HCT116 (cell line): Measurements from ENCODE around the gene GRM8. TPM values are rescaled to one million over a fixed set of nuclear protein-coding genes. Genes with fewer than 3 reads are reported as not detected.

Experiments used
- ATAC-seq: fragments of 200-7000 bp; cut with Tn5 transposase; 2 replicates; pipeline ENCODE4 v1.9.1; 2020; ENCODE audit warnings: mild to moderate bottlenecking, moderate library complexity
- BruUV-seq: library from RNA; stranded (reverse); fragments of 400-500 nt; replicated peaks from 2 replicates; lab custom pipeline; 2021; lab: Mats Ljungman, UMichigan
- CTCF ChIA-PET: fragments of 300-600 bp; sonication (Branson Sonifier 250); formaldehyde crosslinking; loops from one replicate; lab custom pipeline; 2021; ENCODE audit warnings: antibody characterized with exemption; lab: Charles Lee
- POLR2A ChIA-PET: fragments of 300-600, 350-600 bp; sonication (Branson Sonifier 250); formaldehyde crosslinking; loops from one replicate; lab custom pipeline; 2021; ENCODE audit warnings: antibody characterized with exemption; lab: Charles Lee
- RAD21 ChIA-PET, 2 experiments: fragments of 300-600 bp; sonication (Branson Sonifier 250); formaldehyde crosslinking; loops; one replicate each; lab custom pipeline; 2023; ENCODE audit warnings: low total read pairs in 2 of 2; ENCODE audit not compliant: uncharacterized antibody in 2 of 2, unreplicated experiment in 2 of 2, low non-redundant PET in 1 of 2; lab: Charles Lee
- DNase-seq: peaks from one replicate; pipeline ENCODE4 v3.0.0-alpha.2; 2010; ENCODE audit warnings: low read depth, low spot score
- H2AFZ ChIP-seq: fragments of 200-600 bp; shearing (Covaris generic), sonication (generic); 2 replicates; pipeline ENCODE4 v1.6.1; 2017; ENCODE audit warnings: low read depth, mixed run types, mixed read lengths, antibody characterized with exemption, low read length; ENCODE audit not compliant: poor library complexity, severe bottlenecking
- H3K27ac ChIP-seq: 2 replicates; pipeline ENCODE4 v1.5.1; 2012; ENCODE audit warnings: low read depth, low read length
- H3K27me3 ChIP-seq: fragments of 200-600 bp; sonication (generic); 2 replicates; pipeline ENCODE4 v1.6.1; 2016; ENCODE audit warnings: mixed run types, low read length, mixed read lengths; ENCODE audit not compliant: insufficient read depth
- H3K36me3 ChIP-seq, 2 experiments: fragments of 200-500 bp in 1 of 2; fragments of 200-600 bp in 1 of 2; sonication (Bioruptor generic) in 1 of 2; sonication (generic) in 1 of 2; 2 replicates each; pipeline versions ENCODE4 v1.5.1 to v1.6.1; 2014 to 2016; ENCODE audit warnings: low read length in 2 of 2, inconsistent platforms in 1 of 2, mixed read lengths in 1 of 2, mixed run types in 1 of 2; ENCODE audit not compliant: insufficient read depth in 2 of 2, control insufficient read depth in 1 of 2
- H3K4me1 ChIP-seq, 2 experiments: fragments of 200-600 bp in 1 of 2; sonication (generic) in 1 of 2; 2 replicates each; pipeline versions ENCODE4 v1.5.1 to v1.6.1; 2012 to 2017; ENCODE audit warnings: low read length in 2 of 2, inconsistent platforms in 1 of 2, mild to moderate bottlenecking in 1 of 2, mixed read lengths in 1 of 2, mixed run types in 1 of 2, moderate library complexity in 1 of 2; ENCODE audit not compliant: insufficient read depth in 2 of 2, control insufficient read depth in 1 of 2
- H3K4me2 ChIP-seq: fragments of 200-600 bp; sonication (generic); 2 replicates; pipeline ENCODE4 v1.6.1; 2017; ENCODE audit warnings: mixed run types, low read length, mixed read lengths
- H3K4me3 ChIP-seq, 2 experiments: fragments of 200-600 bp in 1 of 2; sonication (generic) in 1 of 2; replicated peaks in 1 of 2; 2 replicates each; pipeline ENCODE4 v1.5.1; 2011 to 2016; ENCODE audit warnings: low read length in 2 of 2, control low read depth in 1 of 2, low read depth in 1 of 2, mild to moderate bottlenecking in 1 of 2, mixed read lengths in 1 of 2, mixed run types in 1 of 2
- H3K79me2 ChIP-seq: fragments of 200-600 bp; sonication (generic); 2 replicates; pipeline ENCODE4 v1.6.1; 2017; ENCODE audit warnings: mild to moderate bottlenecking, mixed run types, low read length, moderate library complexity, mixed read lengths; ENCODE audit not compliant: insufficient read depth
- H3K9ac ChIP-seq: fragments of 200-600 bp; sonication (generic); 2 replicates; pipeline ENCODE4 v1.6.1; 2016; ENCODE audit warnings: low read length, mixed read lengths
- H3K9me2 ChIP-seq: fragments of 200-600 bp; sonication (generic), shearing (Covaris generic); 2 replicates; pipeline ENCODE4 v1.6.1; 2017; ENCODE audit warnings: mixed run types, mild to moderate bottlenecking, moderate library complexity; ENCODE audit not compliant: insufficient read depth
- H3K9me3 ChIP-seq, 2 experiments: fragments of 200-500 bp in 1 of 2; fragments of 200-600 bp in 1 of 2; sonication (Bioruptor generic) in 1 of 2; sonication (generic) in 1 of 2; 2 replicates each; pipeline ENCODE4 v1.6.1; 2014 to 2017; ENCODE audit warnings: low read length in 2 of 2, mixed read lengths in 2 of 2, inconsistent platforms in 1 of 2, low read depth in 1 of 2, mild to moderate bottlenecking in 1 of 2, mixed run types in 1 of 2, moderate library complexity in 1 of 2; ENCODE audit not compliant: control insufficient read depth in 1 of 2, insufficient read depth in 1 of 2
- H4K20me1 ChIP-seq: fragments of 200-600 bp; sonication (generic), shearing (Covaris generic); 2 replicates; pipeline ENCODE4 v1.6.1; 2017; ENCODE audit warnings: mixed run types, mild to moderate bottlenecking, moderate library complexity; ENCODE audit not compliant: insufficient read depth
- ATF3 ChIP-seq: IDR thresholded peaks from 2 replicates; pipeline ENCODE4 v1.6.1; 2012
- CBX3 ChIP-seq: IDR thresholded peaks from 2 replicates; pipeline ENCODE4 v1.6.1; 2012; ENCODE audit warnings: low read depth
- EZH2 ChIP-seq: fragments of 200-600 bp; sonication (generic); IDR thresholded peaks from 2 replicates; pipeline ENCODE4 v1.6.1; 2017; ENCODE audit warnings: antibody characterized with exemption, mixed run types
- FOSL1 ChIP-seq: IDR thresholded peaks from 2 replicates; pipeline ENCODE4 v1.6.1; 2012; ENCODE audit warnings: low read depth
- RAD21 ChIP-seq: IDR thresholded peaks from 2 replicates; pipeline ENCODE4 v1.6.1; 2012; ENCODE audit warnings: low read depth, mild to moderate bottlenecking
- SIN3A ChIP-seq: IDR thresholded peaks from 2 replicates; pipeline ENCODE4 v1.6.1; 2012; ENCODE audit warnings: low read depth
- SP1 ChIP-seq: IDR thresholded peaks from 2 replicates; pipeline ENCODE4 v1.6.1; 2012; ENCODE audit warnings: low read depth
- TCF7L2 ChIP-seq: IDR thresholded peaks from 2 replicates; pipeline ENCODE4 v1.7.0; 2011; ENCODE audit warnings: borderline replicate concordance, inconsistent platforms; ENCODE audit not compliant: insufficient read depth, insufficient read length; ENCODE audit errors: extremely low read depth
- ZBTB33 ChIP-seq: IDR thresholded peaks from 2 replicates; pipeline ENCODE4 v1.6.1; 2011; ENCODE audit warnings: mild to moderate bottlenecking, low read length, moderate library complexity; ENCODE audit not compliant: insufficient replicate concordance; ENCODE audit errors: extremely low read depth
- ZNF274 ChIP-seq: fragments of 200-500 bp; sonication (Bioruptor generic); IDR thresholded peaks from 2 replicates; pipeline ENCODE4 v1.6.1; 2014; ENCODE audit warnings: mild to moderate bottlenecking, low read depth, low read length, inconsistent platforms
- intact Hi-C: fragments of 100-400 bp; cut with micrococcal nuclease; formaldehyde crosslinking; loops from 2 replicates; pipeline ENCODE4 v1.10.0; 2022
- total RNA-seq: library from RNA; stranded (reverse); gene quantifications from one replicate; pipeline ENCODE4 v1.2.1, GENCODE V29; 2021; ENCODE audit not compliant: unreplicated experiment
- TF ChIP-seq, protein P1 (sequence below): IDR thresholded peaks from 2 replicates; pipeline ENCODE4 v1.6.1; 2012; ENCODE audit warnings: low read depth

Gene GRM8
- total RNA-seq, 1 experiment from 2014 or later = 0.05 TPM

GRCh38 chr7:127017196-127017595 lies 235.5 kb downstream of the GRM8 start (continued):
- TF ChIP-seq ZBTB33 (no peak), EZH2 (no peak), SIN3A (no peak), RAD21 (no peak), ATF3 (no peak), SP1 (no peak), TCF7L2 (no peak), ZNF274 (no peak)

GRCh38 chr7:127000725-127001124 lies 252.0 kb downstream of the GRM8 start:
- RAD21 ChIA-PET = no interaction called here
- intact Hi-C loops = no loop called here
- ATAC-seq = no peak
- no peaks in the 10 kb centered on the region for H3K36me3 ChIP-seq
- no peaks in the 10 kb centered on the region for H3K9me2 ChIP-seq
- H2AFZ ChIP-seq = no peak overlapping the region
- no peak overlapping the region for H3K4me3 ChIP-seq
- H3K27ac ChIP-seq = no peak overlapping the region
- H3K9me3 ChIP-seq = no peaks in the 10 kb centered on the region
- TF ChIP-seq, protein P1, sequence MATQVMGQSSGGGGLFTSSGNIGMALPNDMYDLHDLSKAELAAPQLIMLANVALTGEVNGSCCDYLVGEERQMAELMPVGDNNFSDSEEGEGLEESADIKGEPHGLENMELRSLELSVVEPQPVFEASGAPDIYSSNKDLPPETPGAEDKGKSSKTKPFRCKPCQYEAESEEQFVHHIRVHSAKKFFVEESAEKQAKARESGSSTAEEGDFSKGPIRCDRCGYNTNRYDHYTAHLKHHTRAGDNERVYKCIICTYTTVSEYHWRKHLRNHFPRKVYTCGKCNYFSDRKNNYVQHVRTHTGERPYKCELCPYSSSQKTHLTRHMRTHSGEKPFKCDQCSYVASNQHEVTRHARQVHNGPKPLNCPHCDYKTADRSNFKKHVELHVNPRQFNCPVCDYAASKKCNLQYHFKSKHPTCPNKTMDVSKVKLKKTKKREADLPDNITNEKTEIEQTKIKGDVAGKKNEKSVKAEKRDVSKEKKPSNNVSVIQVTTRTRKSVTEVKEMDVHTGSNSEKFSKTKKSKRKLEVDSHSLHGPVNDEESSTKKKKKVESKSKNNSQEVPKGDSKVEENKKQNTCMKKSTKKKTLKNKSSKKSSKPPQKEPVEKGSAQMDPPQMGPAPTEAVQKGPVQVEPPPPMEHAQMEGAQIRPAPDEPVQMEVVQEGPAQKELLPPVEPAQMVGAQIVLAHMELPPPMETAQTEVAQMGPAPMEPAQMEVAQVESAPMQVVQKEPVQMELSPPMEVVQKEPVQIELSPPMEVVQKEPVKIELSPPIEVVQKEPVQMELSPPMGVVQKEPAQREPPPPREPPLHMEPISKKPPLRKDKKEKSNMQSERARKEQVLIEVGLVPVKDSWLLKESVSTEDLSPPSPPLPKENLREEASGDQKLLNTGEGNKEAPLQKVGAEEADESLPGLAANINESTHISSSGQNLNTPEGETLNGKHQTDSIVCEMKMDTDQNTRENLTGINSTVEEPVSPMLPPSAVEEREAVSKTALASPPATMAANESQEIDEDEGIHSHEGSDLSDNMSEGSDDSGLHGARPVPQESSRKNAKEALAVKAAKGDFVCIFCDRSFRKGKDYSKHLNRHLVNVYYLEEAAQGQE = no peak
- TF ChIP-seq CBX3 (no peak), FOSL1 (no peak), EZH2 (no peak), ATF3 (no peak)
- no TSS peak for BruUV-seq
- H3K27me3 ChIP-seq = peaks cover 14% of the 10 kb centered on the region; the same call in 1 of the 2 replicates
- H3K4me1 ChIP-seq = no peaks in the 10 kb centered on the region
- no peak overlapping the region for H3K4me2 ChIP-seq
- POLR2A ChIA-PET = no interaction called here
- CTCF ChIA-PET = no interaction called here
- H3K79me2 ChIP-seq = no peaks in the 10 kb centered on the region
- no peak for DNase-seq
- H4K20me1 ChIP-seq = no peaks in the 10 kb centered on the region
- H3K9ac ChIP-seq = no peak overlapping the region
